HepG2 (cell line): ENCODE data around the gene IRF2BPL. TPM values are rescaled to one million over a fixed set of nuclear protein-coding genes. Genes with fewer than 3 reads are reported as not detected.

Experiments used
- ADNP ChIP-seq: sonication (generic); formaldehyde crosslinking; IDR thresholded peaks from 2 replicates; pipeline ENCODE4 v1.4.0; 2020; ENCODE audit warnings: missing genetic modification reagents
- ARID2 ChIP-seq: sonication (generic); formaldehyde crosslinking; IDR thresholded peaks from 2 replicates; pipeline ENCODE4 v1.8.1; 2022; ENCODE audit warnings: mild to moderate bottlenecking, missing genetic modification reagents, borderline replicate concordance
- HDAC2 ChIP-seq: sonication (generic); formaldehyde crosslinking; IDR thresholded peaks from 2 replicates; pipeline ENCODE4 v1.4.0; 2020; ENCODE audit warnings: missing genetic modification reagents
- IKZF5 ChIP-seq: IDR thresholded peaks from 2 replicates; pipeline ENCODE4 v1.6.1; 2018; ENCODE audit warnings: missing genetic modification reagents, mild to moderate bottlenecking, missing compliant biosample characterization
- IRF1 ChIP-seq: sonication (generic); formaldehyde crosslinking; IDR thresholded peaks from 2 replicates; pipeline ENCODE4 v1.4.0; 2020; ENCODE audit warnings: low read depth, mild to moderate bottlenecking, missing genetic modification reagents
- KDM2A ChIP-seq: sonication (generic); formaldehyde crosslinking; IDR thresholded peaks from 2 replicates; pipeline ENCODE4 v1.4.0; 2020; ENCODE audit warnings: low read depth, missing genetic modification reagents, borderline replicate concordance
- KLF11 ChIP-seq: IDR thresholded peaks from 2 replicates; pipeline ENCODE4 v1.6.1; 2016; ENCODE audit warnings: missing compliant biosample characterization
- LBX2 ChIP-seq: sonication (generic); formaldehyde crosslinking; IDR thresholded peaks from 2 replicates; pipeline ENCODE4 v1.5.0; 2020; ENCODE audit warnings: missing genetic modification reagents, mild to moderate bottlenecking, borderline replicate concordance
- MTF1 ChIP-seq: sonication (generic); formaldehyde crosslinking; IDR thresholded peaks from 2 replicates; pipeline ENCODE4 v1.5.0; 2020; ENCODE audit warnings: missing genetic modification reagents
- NPAS2 ChIP-seq: sonication (generic); formaldehyde crosslinking; IDR thresholded peaks from 2 replicates; pipeline ENCODE4 v1.8.0; 2022; ENCODE audit warnings: mild to moderate bottlenecking, missing genetic modification reagents, borderline replicate concordance
- PHF8 ChIP-seq: sonication (generic); formaldehyde crosslinking; IDR thresholded peaks from 2 replicates; pipeline ENCODE4 v1.5.0; 2020; ENCODE audit warnings: missing genetic modification reagents
- PLRG1 ChIP-seq: fragments of 450-650 bp; conservative IDR thresholded peaks from 2 replicates; pipeline ENCODE4 v1.6.1; 2016
- RARG ChIP-seq: sonication (generic); formaldehyde crosslinking; IDR thresholded peaks from 2 replicates; pipeline ENCODE4 v1.4.0; 2020; ENCODE audit warnings: low read depth, mild to moderate bottlenecking, missing genetic modification reagents
- TRAFD1 ChIP-seq: sonication (generic); formaldehyde crosslinking; IDR thresholded peaks from 2 replicates; pipeline ENCODE4 v1.5.1; 2020; ENCODE audit warnings: missing genetic modification reagents, mild to moderate bottlenecking, borderline replicate concordance
- ZNF282 ChIP-seq: fragments of 450-650 bp; IDR thresholded peaks from 2 replicates; pipeline ENCODE4 v1.6.1; 2018; ENCODE audit not compliant: partially characterized antibody
- ZNF329 ChIP-seq: sonication (generic); formaldehyde crosslinking; IDR thresholded peaks from 2 replicates; pipeline ENCODE4 v1.9.0; 2021; ENCODE audit warnings: low read depth, mild to moderate bottlenecking, missing genetic modification reagents
- ZNF788 ChIP-seq: sonication (generic); formaldehyde crosslinking; IDR thresholded peaks from 2 replicates; pipeline ENCODE4 v1.5.0; 2020; ENCODE audit warnings: mild to moderate bottlenecking, missing genetic modification reagents, borderline replicate concordance
- polyA plus RNA-seq, 8 experiments: library from polyadenylated mRNA; depleted of rRNA in 3 of 8; stranded (reverse) in 7 of 8; unstranded in 1 of 8; fragments of >200 nt; fragmentation: Illumina TruSeq in 4 of 8; extraction: Trizol in 4 of 8; gene quantifications; 2 replicates each; pipeline versions ENCODE4 v1.2.1 to v1.2.3, GENCODE V29; 2011 to 2016; ENCODE audit warnings: low read depth in 4 of 8, missing spikeins in 1 of 8, mixed read lengths in 1 of 8; ENCODE audit not compliant: insufficient read depth in 1 of 8
- total RNA-seq, 5 experiments: library from RNA; depleted of rRNA; stranded (reverse); fragments of >200 nt; fragmentation: Illumina TruSeq; extraction: Trizol; gene quantifications; 2 replicates each; pipeline ENCODE4 v1.2.3, GENCODE V29; 2016; ENCODE audit warnings: low read depth in 1 of 5
- TF ChIP-seq, protein P1 (sequence below): sonication (generic); formaldehyde crosslinking; IDR thresholded peaks from 2 replicates; pipeline ENCODE4 v1.4.0; 2020; ENCODE audit warnings: missing genetic modification reagents
- TF ChIP-seq, protein P2 (sequence below): sonication (generic); formaldehyde crosslinking; IDR thresholded peaks from 2 replicates; pipeline ENCODE4 v1.5.0; 2020; ENCODE audit warnings: missing genetic modification reagents
- TF ChIP-seq, protein P3 (sequence below): sonication (generic); formaldehyde crosslinking; IDR thresholded peaks from 2 replicates; pipeline ENCODE4 v1.8.1; 2023; ENCODE audit warnings: missing genetic modification reagents, mild to moderate bottlenecking, borderline replicate concordance
- TF ChIP-seq, protein P4 (sequence below): sonication (generic); formaldehyde crosslinking; IDR thresholded peaks from 2 replicates; pipeline ENCODE4 v1.9.0; 2022; ENCODE audit warnings: low read depth, missing genetic modification reagents

Gene IRF2BPL
- total and polyA plus RNA-seq, 2 of the 13 experiments (the other 11 are each of a cell fraction or from before 2014, with no cell fraction given) = 6.6 to 8.4 TPM

DNA sequence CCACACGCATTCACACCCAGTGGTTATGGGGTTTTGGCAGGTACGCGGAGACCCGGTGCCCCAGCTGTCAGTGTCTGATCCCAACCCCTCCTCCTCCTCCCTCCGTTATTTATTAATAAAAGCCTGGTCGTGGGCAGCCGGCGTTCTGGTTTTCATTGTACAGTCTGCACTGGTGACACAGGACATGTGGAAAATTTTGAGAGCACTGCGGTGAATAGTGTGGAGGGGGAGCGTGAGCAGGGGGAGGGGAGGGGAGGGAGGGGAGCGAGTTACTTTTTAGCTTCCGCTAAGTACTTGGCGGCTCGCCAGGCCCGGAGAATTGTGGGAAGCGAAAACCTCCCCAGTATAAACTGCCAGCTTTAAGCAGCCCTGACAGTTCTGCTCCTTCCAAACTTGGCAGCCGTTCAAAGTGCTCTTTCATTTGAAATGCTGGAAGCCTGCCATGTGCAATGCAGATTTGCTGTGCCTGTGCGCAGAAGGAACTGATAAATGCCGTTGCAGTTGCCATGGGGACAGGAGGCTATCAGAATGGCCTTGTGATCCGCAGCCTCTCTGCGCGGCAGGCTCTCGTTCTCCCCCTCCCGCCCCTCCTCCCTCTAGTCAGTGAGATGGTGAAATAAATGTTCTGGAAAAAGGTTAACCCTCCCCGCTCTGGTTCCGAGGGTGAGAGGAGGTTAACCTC lies 11.7 kb upstream of the IRF2BPL start (continued):
- TF ChIP-seq, protein P1, sequence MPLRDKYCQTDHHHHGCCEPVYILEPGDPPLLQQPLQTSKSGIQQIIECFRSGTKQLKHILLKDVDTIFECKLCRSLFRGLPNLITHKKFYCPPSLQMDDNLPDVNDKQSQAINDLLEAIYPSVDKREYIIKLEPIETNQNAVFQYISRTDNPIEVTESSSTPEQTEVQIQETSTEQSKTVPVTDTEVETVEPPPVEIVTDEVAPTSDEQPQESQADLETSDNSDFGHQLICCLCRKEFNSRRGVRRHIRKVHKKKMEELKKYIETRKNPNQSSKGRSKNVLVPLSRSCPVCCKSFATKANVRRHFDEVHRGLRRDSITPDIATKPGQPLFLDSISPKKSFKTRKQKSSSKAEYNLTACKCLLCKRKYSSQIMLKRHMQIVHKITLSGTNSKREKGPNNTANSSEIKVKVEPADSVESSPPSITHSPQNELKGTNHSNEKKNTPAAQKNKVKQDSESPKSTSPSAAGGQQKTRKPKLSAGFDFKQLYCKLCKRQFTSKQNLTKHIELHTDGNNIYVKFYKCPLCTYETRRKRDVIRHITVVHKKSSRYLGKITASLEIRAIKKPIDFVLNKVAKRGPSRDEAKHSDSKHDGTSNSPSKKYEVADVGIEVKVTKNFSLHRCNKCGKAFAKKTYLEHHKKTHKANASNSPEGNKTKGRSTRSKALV (CRISPR knock-in tag) = no peak; the same call in 1 of the 2 replicates
- 0 out of 2 replicates have a peak, but pooled peaks have one; percentile 41 for TF ChIP-seq KLF11 (CRISPR knock-in tag)
- TF ChIP-seq, protein P2, sequence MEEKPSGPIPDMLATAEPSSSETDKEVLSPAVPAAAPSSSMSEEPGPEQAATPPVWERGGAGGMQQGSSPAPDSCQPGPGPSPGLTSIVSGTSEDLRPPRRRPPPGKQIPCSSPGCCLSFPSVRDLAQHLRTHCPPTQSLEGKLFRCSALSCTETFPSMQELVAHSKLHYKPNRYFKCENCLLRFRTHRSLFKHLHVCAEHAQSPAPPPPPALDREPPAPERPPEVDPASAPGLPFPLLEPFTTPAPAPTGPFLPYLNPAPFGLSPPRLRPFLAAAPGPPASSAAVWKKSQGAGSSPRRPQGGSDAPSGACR (CRISPR knock-in tag) = no peak
- TF ChIP-seq ZNF282 = no peak
- TF ChIP-seq IRF1 (CRISPR knock-in tag) = no peak
- TF ChIP-seq ZNF788 (CRISPR knock-in tag) = no peak; the same call in 1 of the 2 replicates
- TF ChIP-seq, protein P3, sequence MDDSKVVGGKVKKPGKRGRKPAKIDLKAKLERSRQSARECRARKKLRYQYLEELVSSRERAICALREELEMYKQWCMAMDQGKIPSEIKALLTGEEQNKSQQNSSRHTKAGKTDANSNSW (CRISPR knock-in tag) = no peak
- TF ChIP-seq, protein P4, sequence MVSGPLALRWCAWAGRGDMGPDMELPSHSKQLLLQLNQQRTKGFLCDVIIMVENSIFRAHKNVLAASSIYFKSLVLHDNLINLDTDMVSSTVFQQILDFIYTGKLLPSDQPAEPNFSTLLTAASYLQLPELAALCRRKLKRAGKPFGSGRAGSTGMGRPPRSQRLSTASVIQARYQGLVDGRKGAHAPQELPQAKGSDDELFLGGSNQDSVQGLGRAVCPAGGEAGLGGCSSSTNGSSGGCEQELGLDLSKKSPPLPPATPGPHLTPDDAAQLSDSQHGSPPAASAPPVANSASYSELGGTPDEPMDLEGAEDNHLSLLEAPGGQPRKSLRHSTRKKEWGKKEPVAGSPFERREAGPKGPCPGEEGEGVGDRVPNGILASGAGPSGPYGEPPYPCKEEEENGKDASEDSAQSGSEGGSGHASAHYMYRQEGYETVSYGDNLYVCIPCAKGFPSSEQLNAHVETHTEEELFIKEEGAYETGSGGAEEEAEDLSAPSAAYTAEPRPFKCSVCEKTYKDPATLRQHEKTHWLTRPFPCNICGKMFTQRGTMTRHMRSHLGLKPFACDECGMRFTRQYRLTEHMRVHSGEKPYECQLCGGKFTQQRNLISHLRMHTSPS (CRISPR knock-in tag) = no peak
- peak; percentile 69; the same call in 1 of the 2 replicates for TF ChIP-seq HDAC2
- no peak for TF ChIP-seq TRAFD1
- no peak for TF ChIP-seq LBX2 (CRISPR knock-in tag)
- no peak for TF ChIP-seq PHF8 (CRISPR knock-in tag)
- no peak for TF ChIP-seq PLRG1
- TF ChIP-seq ZNF329 (CRISPR knock-in tag) = no peak
- no peak for TF ChIP-seq ADNP
- TF ChIP-seq NPAS2 = no peak
- TF ChIP-seq MTF1 (CRISPR knock-in tag) = no peak
- TF ChIP-seq RARG (CRISPR knock-in tag) = no peak
- no peak for TF ChIP-seq KDM2A (CRISPR knock-in tag)
- TF ChIP-seq IKZF5 (CRISPR knock-in tag) = peak; percentile 82; the same call in 1 of the 2 replicates
- TF ChIP-seq ARID2 (CRISPR knock-in tag) = no peak
